Activated CD4-positive, alpha-beta T cell treated with anti-CD3 and anti-CD28 coated beads for 24 hours (primary cell): Measurements from ENCODE around the gene PSMB9.
A peak's percentile ranks its signal among the peaks of the same experiment; 100 is the strongest.
"Not testable (repeated sequence)": the region's sequence is repeated elsewhere in the genome, so short reads cannot be mapped to it uniquely, and the experiment has no call there.

Experiments used
- DNase-seq, 2 donors: peaks; one replicate each; pipeline ENCODE4 v3.0.0-alpha.2; 2020; ENCODE audit warnings: low read depth in 2 of 2

PSMB9 gene

GRCh38 chr6:32853541-32854375, at the start of gene PSMB9, which contains the start of gene TAP1:
TSS of gene PSMB9 (plus strand) at chr6:32854192. CDS start at chr6:32854230, 38 bp downstream.
TSS of gene TAP1 (minus strand) at chr6:32853704. CDS start at chr6:32853636, 68 bp downstream.
- DNase-seq, result peak; percentile 93 to 96

- not testable (repeated sequence) for DNase-seq
These were observed 48.6 kb upstream of the PSMB9 start for GRCh38 chr6:32805404-32805803.

GRCh38 chr6:32807020-32807580, 46.9 kb upstream of the PSMB9 start:
- no peak for DNase-seq

DNA sequence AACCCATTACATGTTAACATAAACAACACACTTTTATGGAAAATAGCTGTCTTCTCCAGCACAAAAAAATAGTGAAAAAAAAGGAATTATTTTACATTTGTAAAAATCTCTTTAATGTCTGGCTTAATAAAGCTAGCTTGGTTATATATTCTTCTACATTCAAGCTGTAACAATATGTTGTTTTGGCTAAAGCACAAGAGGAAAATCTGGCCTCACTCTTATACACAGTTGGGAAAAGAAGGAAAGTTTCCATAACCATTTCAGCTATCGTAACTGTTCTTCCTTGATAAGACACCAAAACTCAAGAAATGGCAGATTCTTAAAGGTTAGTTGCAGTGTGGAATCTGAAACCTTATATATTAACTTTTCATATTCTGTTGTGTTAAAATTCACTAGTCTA, 44.8 kb upstream of the PSMB9 start:
- no peak for DNase-seq

DNA sequence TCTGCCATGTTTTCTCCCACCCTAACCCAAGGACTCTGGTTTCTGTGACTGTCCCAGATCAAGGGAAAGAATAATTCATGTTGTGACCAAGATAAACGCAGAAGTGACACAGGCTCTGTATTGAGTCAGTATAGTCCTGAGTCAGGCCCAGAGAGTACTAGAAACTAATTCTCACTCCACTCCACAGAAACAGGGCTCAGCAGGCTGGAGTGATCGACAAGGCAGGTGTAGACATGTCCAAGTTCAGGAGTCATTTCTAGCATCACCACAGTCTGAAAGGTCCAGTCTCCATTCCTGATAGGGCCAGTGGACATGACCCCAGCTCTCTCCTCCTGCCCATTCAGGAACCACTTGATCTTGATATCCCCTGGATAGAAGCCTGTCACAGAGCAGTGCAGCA, 39.8 kb upstream of the PSMB9 start:
- no peak for DNase-seq

DNA sequence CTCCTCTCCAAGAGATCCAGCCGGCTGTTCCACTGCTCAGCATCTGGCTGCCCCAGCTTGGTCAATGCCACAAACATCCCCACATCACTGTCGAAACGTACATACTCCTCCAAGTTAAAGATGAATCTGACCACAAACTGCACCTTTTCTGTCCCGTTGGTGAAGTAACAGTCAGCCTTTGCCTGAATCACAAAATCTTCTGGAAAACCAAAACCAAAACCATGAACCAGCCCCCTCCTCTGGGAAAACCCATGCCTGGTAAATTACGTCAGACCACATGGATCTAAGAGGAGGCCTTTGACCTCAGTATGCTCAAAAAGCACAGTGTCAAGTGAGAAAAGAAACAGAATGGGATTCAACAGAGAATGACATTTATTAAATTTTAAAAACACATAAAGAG, 38.9 kb upstream of the PSMB9 start:
- DNase-seq, result no peak

GRCh38 chr6:32815996-32816395, 38.0 kb upstream of the PSMB9 start:
- DNase-seq, result no peak

DNA sequence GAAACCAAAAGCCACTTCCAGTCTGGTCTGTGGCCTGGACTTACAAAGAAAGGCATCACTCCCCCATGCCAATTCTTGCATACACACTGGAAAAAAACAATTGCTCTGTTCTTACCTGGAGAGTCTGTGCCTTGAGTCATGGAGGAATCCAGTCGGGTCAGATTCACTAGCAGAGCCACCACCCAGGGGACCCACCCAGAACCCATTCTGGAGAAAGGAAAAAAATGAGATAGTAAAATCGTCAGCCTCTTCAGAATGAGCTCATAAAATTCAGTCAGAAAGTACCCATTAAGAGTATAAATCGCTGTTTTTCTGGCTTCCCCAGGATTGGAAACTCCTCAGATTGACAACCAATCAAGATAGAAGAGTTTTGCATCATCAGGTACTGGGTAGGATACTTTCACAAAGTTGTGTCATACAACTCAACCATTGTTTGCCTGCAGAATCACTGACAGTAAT, 37.2 kb upstream of the PSMB9 start, which contains the start of gene HLA-DOB:
HLA-DOB (minus strand) TSS at position 257 of the 459 bp plus-strand sequence; CDS start at position 206, 51 bp downstream.
- no peak for DNase-seq

GRCh38 chr6:32818867-32819266, 35.1 kb upstream of the PSMB9 start:
- no peak for DNase-seq

GRCh38 chr6:32819729-32820128, 34.3 kb upstream of the PSMB9 start:
- no peak for DNase-seq

GRCh38 chr6:32825966-32826365, 28.0 kb upstream of the PSMB9 start:
- DNase-seq, result no peak

- DNase-seq, result no peak
These were observed 27.0 kb upstream of the PSMB9 start for GRCh38 chr6:32827025-32827424.

DNA sequence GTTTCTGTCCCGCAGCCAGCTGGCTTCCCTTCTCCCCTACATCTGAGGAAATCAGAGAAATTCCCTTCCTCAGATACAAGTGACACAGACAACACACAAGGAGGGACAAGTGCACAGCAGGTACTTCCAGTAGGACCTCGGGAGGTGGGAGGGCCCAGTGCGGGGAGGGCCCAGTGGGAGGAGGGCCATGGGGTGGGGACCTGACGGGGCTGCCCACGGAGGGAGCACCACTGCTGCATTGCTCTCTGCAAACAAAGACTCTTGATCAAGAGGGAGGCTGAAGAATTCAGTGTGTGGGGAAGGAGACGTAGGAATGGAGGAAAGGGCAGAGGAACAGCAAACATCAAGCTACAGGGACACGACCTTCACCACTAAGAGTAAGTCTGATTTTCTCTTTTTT, 24.5 kb upstream of the PSMB9 start:
- DNase-seq, result no peak

GRCh38 chr6:32830017-32830416, 24.0 kb upstream of the PSMB9 start:
- no peak for DNase-seq

GRCh38 chr6:32830936-32831335, 23.1 kb upstream of the PSMB9 start:
- no peak for DNase-seq

GRCh38 chr6:32832535-32832934, 21.5 kb upstream of the PSMB9 start:
- no peak for DNase-seq

DNA sequence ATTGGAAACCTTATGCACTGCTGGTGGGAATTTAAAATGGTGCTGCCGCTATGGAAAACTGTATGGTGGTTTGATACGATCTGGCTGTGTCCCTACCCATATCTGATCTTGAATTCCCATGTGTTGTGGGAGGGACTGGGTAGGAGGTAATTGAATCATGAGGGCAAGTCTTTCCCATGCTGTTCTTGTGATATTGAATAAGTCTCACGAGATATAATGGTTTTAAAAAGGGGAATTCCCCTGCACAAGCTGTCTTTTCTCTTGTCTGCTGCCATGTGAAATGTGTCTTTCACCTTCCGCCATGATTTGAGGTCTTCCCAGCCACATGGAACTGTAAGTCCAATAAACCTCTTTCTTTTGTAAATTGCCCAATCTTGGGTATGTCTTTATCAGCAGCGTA, 20.3 kb upstream of the PSMB9 start:
- no peak for DNase-seq

DNA sequence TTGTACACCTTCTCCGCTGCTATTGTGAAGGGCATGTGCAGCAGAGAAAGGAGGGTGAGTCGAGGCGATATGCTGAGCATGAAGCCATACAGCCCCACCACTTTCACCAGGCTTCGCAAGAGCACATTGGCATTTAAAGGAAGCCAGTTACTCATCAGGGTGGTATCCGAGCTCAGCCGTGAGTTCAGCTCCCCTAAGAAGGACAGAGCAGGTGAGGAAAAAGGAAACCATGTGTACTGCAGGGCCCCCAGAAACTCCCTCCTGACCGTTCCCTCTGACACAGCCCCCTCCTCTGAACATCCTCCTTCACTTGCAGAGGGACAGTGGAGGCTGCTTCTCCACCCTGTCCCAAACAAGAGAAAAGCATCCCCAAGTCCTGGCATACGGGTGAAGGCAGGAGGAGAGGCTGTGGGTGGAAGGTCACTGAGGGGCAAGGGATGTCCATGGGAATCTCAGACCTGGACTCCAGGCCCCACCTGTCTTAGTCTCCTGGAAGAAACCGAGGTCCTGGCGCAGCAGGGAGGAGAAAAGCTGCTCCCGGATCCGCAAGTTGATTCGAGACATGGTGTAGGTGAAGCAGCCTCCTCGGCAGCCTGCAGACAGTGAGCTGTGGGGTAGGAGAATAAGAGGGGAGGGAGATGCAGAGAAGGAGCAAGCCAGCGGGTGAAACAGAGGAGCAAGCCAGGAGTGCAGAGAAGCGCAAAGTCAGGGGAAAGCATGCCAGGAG, 18.7 kb upstream of the PSMB9 start:
- DNase-seq, result no peak

DNA sequence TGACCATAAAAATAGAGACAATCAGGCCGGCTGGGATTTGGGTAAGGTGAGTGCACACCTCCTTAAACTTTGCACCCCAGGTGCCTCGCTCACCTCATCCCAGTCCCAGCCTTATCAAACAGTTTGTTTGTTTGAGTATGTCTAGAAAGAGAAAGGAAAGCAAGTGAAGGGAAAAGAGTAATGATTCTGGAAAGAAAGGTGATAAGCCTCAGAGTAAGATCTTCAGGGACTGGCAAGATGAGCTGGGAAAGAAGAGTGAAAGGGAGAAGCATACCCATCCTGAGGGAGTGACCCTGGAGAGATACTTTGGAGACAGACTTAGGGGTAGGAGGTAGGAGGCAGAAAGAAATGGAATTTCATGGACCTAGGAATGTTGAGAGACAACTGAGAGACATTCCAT, 17.1 kb upstream of the PSMB9 start:
- DNase-seq, result no peak

- DNase-seq, result no peak
These were observed 16.3 kb upstream of the PSMB9 start for GRCh38 chr6:32837651-32838113.

GRCh38 chr6:32838114-32838958, 15.7 kb upstream of the PSMB9 start, which contains the start of gene TAP2:
TSS of gene TAP2 (minus strand) at chr6:32838739. CDS start at chr6:32838233, 506 bp downstream.
- DNase-seq, result peak; percentile 97 to 98
